ENCODE data around the gene GFPT1. TPM values are rescaled to one million over a fixed set of nuclear protein-coding genes. Genes with fewer than 3 reads are reported as not detected.

The GFPT1 gene
- total and polyA plus RNA-seq, 9 of the 15 experiments (the other 6 are each of a cell fraction or from before 2014, with no cell fraction given), result 6.6 to 38.3 (median 15.9) TPM

- no peak for TF ChIP-seq GTF2B (IDR thresholded peaks at IDR 0.05; ENCODE audit: extremely low read depth, insufficient read length)
- TF ChIP-seq ZNF253 (CRISPR knock-in tag; conservative IDR thresholded peaks at IDR 0.05), result no peak
Measured at GRCh38 chr2:69280796-69281412, 106.1 kb downstream of the GFPT1 start (continued).

- no peak for DNase-seq (ENCODE audit: extremely low read depth in 1 of 4, low spot score in 3 of 4)
- H3K9ac ChIP-seq (ENCODE audit: insufficient read depth in 1 of 2, low read depth in 2 of 2, low read length in 2 of 2), result no peak overlapping the region
- no peaks in the 10 kb centered on the region for H3K79me2 ChIP-seq (ENCODE audit: control insufficient read depth, insufficient read depth, low read length)
- ATAC-seq, result no peak
- H4K20me1 ChIP-seq (replicated peaks; ENCODE audit: control insufficient read depth, insufficient read depth, low read length), result no peaks in the 10 kb centered on the region; the same call in 1 of the 2 replicates
- TF ChIP-seq SMARCC2 (IDR thresholded peaks at IDR 0.05; ENCODE audit: low read depth), result no peak
- TF ChIP-seq ZNF175 (CRISPR knock-in tag; IDR thresholded peaks at IDR 0.05; ENCODE audit: low read depth), result no peak
- no peak for TF ChIP-seq ZNF830 (CRISPR knock-in tag; IDR thresholded peaks at IDR 0.05)
- no peak for TF ChIP-seq TAL1 (IDR thresholded peaks at IDR 0.05)
- TF ChIP-seq THRB (CRISPR knock-in tag; conservative IDR thresholded peaks at IDR 0.05), result no peak
- TF ChIP-seq CTCF (IDR thresholded peaks at IDR 0.05 in 2 of 3, conservative IDR thresholded peaks at IDR 0.05 in 1 of 3; ENCODE audit: insufficient read depth in 2 of 3, low read depth in 1 of 3, low read length in 3 of 3), result no peak
- TF ChIP-seq BCL6 (CRISPR knock-in tag; IDR thresholded peaks at IDR 0.05), result no peak
- TF ChIP-seq NR1H2 (CRISPR knock-in tag; IDR thresholded peaks at IDR 0.05), result no peak
- TF ChIP-seq ZSCAN29 (IDR thresholded peaks at IDR 0.05), result no peak
- TF ChIP-seq RAD21 (CRISPR knock-in tag; conservative IDR thresholded peaks at IDR 0.05 in 1 of 2, IDR thresholded peaks at IDR 0.05 in 1 of 2), result no peak
- TF ChIP-seq DMBX1 (CRISPR knock-in tag; IDR thresholded peaks at IDR 0.05; ENCODE audit: borderline replicate concordance), result no peak
- no peak for TF ChIP-seq ZBTB17 (CRISPR knock-in tag; IDR thresholded peaks at IDR 0.05)
- TF ChIP-seq HDAC1 (IDR thresholded peaks at IDR 0.05), result no peak
- CTCF ChIA-PET (ENCODE audit: low intra/inter-chr PET ratio), result no interaction called here
- 0% methylated on average over 9 of the region's 9 CpGs for WGBS (ENCODE audit: insufficient coverage, low coverage, missing lambda C conversion rate)
- no peak overlapping the region for H3K27ac ChIP-seq (ENCODE audit: extremely low read depth, low read depth, low read length)
- no peak overlapping the region for H2AFZ ChIP-seq (ENCODE audit: low read depth, low read length)
- no peak overlapping the region for H3K4me2 ChIP-seq (ENCODE audit: insufficient read depth, low read length)
- H3K9me3 ChIP-seq (replicated peaks; ENCODE audit: control insufficient read depth, insufficient read depth, low read depth, low read length), result no peaks in the 10 kb centered on the region
- in situ Hi-C loops (cut with MboI), result no loop called here
- H3K9me1 ChIP-seq (ENCODE audit: control insufficient read depth, insufficient read depth, low read length), result no peaks in the 10 kb centered on the region
- H3K36me3 ChIP-seq (ENCODE audit: control insufficient read depth, insufficient read depth, low read length), result no peaks in the 10 kb centered on the region
- H3K4me1 ChIP-seq (replicated peaks in 1 of 2; ENCODE audit: control insufficient read depth in 2 of 2, insufficient read depth in 2 of 2, low read length in 2 of 2), result no peaks in the 10 kb centered on the region
- POLR2A ChIA-PET, result interaction anchor here (0.6 kb wide), 1 partner anchor 10 kb away, joined by 4 read pairs; no protein-coding TSS in a partner anchor
- BruUV-seq (replicated peaks), result no TSS peak
- no peak overlapping the region for H3K4me3 ChIP-seq
- FAIRE-seq, result no peak
- peaks cover 3 to 18% of the 10 kb centered on the region in 2 experiments; a peak in 4 of 5 replicates for H3K27me3 ChIP-seq (ENCODE audit: control insufficient read depth in 2 of 2, insufficient read depth in 2 of 2, low read length in 2 of 2)
- intact Hi-C loops (cut with micrococcal nuclease), result no loop called here
Measured at GRCh38 chr2:69279931-69280681, 106.9 kb downstream of the GFPT1 start.
